SU-DHL-6 (cell line): Measurements from ENCODE around the gene BMP7.

Experiments used
- EZH2phosphoT487 ChIP-seq: fragments of 200-600 bp; sonication (generic), shearing (Covaris generic); conservative IDR thresholded peaks from 2 replicates; pipeline ENCODE4 v1.6.1; 2018; ENCODE audit warnings: mild to moderate bottlenecking, antibody characterized with exemption, low read length, moderate library complexity, mixed read lengths
- TF ChIP-seq, protein P1 (sequence below): fragments of 200-600 bp; sonication (generic); IDR thresholded peaks from one replicate; pipeline ENCODE4 v1.5.1; 2017; ENCODE audit warnings: antibody characterized with exemption, mild to moderate bottlenecking, low read length, moderate library complexity; ENCODE audit not compliant: insufficient read depth, poor library complexity, severe bottlenecking

DNA sequence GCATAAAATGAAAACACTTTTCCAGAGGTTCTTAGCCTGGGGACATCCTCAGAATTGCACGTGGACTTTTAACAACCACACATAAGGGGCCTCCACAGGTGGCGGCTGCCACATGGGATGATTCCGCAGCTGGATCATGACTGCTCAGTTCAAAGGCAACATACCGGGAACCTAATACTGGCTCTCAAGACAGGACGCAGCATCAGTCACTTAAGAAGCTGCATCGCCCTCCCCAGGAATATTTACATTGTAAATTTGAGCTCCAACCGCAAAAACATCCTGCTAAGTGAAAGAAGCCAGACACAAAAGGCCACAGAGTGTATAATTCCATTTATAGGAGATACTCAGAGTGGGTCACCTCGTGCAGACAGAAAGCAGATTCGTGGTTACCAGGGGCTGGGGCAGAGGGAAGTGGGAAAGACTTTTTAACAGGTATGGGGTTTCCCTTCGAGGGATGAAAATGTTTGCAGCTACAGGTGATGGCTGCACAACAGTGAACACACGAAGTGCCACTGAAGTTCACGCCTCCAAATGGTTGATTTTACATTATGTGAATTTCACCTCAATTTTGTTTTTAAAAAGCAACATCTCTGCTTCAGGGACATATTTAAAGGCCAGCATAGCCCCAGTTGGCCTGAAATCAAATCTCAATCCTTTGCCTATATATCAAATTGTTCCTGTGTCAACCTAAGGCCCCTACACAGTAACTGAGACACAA is 141.5 kb downstream of the BMP7 start:
- TF ChIP-seq, protein P1, sequence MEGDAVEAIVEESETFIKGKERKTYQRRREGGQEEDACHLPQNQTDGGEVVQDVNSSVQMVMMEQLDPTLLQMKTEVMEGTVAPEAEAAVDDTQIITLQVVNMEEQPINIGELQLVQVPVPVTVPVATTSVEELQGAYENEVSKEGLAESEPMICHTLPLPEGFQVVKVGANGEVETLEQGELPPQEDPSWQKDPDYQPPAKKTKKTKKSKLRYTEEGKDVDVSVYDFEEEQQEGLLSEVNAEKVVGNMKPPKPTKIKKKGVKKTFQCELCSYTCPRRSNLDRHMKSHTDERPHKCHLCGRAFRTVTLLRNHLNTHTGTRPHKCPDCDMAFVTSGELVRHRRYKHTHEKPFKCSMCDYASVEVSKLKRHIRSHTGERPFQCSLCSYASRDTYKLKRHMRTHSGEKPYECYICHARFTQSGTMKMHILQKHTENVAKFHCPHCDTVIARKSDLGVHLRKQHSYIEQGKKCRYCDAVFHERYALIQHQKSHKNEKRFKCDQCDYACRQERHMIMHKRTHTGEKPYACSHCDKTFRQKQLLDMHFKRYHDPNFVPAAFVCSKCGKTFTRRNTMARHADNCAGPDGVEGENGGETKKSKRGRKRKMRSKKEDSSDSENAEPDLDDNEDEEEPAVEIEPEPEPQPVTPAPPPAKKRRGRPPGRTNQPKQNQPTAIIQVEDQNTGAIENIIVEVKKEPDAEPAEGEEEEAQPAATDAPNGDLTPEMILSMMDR: no peak
- no peak for TF ChIP-seq EZH2phosphoT487
